HG03066 (cell line): ENCODE data around the gene MAST4.
A peak's percentile ranks its signal among the peaks of the same experiment; 100 is the strongest.

ENCODE experiments used
- ATAC-seq: cut with Tn5 transposase; IDR thresholded peaks from one replicate; pipeline ENCODE4 v1.9.1; 2021; ENCODE audit warnings: low read depth; ENCODE audit not compliant: unreplicated experiment

Gene MAST4

GRCh38 chr5:66595756-66596635 is at the start of gene MAST4:
MAST4 (plus strand) TSS chr5:66596393; CDS start chr5:66596656, 263 bp downstream.
- ATAC-seq = peak; percentile 98

DNA sequence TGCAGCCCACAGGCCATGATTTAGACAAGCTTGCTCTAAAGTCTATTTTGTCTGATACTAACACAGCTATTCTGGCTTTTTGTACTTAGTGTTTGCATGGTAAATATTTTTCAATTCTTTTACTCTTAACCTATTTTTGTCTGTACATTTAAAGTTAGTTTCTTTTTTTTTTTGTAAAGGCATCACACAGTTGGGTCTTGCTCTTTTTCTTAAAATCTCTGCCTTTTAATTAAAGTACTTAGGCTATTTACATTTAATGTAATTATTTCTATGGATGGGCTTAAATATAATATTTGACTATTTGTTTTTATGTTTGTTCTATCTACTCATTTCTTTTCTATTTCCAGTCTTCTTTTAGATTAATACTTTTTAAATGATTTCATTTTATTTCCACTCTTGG is 49.7 kb upstream of the MAST4 start:
- no peak for ATAC-seq

- ATAC-seq = no peak
Observed at GRCh38 chr5:66551338-66551737, 44.9 kb upstream of the MAST4 start.

GRCh38 chr5:66551945-66552344 is 44.2 kb upstream of the MAST4 start:
- ATAC-seq = no peak

DNA sequence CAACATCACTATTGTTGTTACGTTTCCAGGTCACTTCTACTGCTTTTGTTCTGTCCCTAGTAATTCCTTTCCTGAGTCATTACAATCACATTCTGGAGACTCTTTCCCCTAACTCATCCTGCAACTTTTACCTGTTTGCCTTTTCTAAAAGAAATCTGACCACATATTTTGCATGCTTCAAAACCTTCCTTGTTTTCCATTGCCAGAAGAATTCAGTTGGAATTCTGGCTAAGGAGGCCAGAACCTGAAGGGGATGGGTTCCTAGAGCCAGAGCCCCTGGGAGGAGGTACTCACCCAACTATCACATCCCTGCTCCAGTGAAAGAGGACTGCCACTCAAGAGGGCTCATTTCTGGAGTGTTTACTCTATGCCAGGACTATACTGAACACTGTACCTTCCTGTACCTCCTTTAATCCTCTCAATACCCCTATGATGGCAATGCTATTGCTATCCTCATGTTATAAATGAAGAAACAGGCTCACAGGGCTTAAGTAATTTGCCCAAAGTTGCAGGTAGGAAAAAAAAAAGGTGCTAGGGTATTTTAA is 42.8 kb upstream of the MAST4 start:
- no peak for ATAC-seq

DNA sequence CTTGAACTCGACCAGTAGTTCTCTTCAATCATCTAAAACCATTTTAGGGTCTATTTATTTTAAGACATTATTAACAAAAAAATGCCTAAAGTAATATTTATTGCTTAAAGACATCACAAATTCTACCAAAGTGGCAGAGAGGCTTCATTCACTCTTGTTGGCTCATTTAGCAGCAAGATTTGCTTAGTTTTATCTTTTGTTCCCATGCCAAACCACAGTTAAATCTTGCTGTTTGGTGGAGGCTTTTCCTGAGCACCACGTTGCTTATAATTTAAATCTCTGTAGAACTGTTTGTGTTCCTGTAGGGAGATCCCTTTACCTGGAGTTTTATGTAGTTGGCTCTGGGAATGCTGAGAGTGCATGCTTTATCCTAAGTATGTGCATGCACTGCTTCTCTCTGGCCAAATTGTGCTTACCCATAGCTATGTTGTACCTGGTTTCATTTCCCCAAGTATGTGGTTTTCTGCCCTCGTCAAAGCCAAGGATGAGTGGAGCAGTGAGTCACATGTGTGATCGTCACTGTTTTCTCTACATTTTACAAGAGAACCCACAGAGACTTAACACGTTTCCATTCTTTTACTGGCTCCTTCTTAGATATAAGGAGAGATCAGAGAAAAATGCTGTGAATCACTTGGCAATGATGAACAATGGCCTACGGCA is 42.1 kb upstream of the MAST4 start:
- peak; percentile 100 for ATAC-seq

GRCh38 chr5:66554884-66555283 is 41.3 kb upstream of the MAST4 start:
- ATAC-seq = no peak

DNA sequence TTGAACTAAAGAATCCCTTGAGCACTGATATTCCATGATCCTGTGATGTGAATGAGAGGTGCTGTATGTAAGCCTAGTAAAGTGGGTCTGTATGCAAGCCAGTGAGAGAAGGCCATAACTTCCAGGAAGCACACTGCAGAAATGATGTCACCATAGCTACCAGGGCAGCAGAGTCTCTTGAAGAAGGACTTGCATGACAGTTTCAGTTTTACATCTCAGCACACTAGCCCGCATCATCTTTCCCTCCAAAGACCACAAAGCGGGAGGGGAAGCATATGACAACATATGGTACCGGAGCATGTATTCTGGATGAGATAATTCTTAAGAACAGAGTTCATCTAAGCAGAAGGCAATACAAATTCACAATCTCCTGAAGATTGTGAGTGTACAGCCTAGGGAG is 37.6 kb upstream of the MAST4 start:
- no peak for ATAC-seq

DNA sequence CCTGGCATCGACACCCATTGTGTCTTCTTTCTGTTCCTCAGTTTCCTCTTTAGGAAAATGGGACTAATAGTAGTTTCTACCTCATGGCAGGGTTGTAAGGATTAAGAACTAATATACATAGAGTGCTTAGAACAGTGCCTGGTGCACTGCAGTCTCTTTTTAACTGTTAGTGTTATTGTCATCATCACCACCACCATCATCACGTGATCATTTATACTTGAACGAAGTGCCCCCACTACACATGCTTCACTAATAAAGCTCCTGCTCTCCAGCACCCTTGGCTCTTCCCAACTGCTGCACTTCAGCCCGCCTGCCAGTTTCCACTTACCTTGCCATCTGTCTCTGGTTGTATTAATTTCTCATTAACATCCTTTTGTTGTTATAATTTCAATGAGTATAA is 35.8 kb upstream of the MAST4 start:
- no peak for ATAC-seq

GRCh38 chr5:66561256-66561990 is 34.8 kb upstream of the MAST4 start:
- no peak for ATAC-seq

- ATAC-seq = no peak
Observed at GRCh38 chr5:66565878-66566277, 30.3 kb upstream of the MAST4 start.

DNA sequence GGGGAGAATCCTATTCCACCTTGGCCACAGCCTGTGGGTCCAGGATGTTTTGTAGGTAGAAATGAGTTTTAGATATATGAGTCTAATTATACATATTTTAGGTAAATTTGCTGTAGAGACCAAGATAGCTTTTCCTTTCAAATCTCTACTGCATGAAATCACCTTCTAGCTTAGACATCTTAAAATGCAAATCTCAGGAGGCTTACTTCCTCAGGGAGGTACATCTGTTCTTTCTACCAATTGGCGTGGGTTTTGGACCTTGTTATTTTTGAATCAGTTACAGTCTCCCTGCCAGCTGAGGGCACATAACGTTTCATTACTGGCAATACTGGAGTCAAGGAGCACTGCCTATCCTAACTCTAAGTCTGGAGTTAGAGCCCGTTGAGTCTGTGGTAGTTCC is 28.7 kb upstream of the MAST4 start:
- no peak for ATAC-seq

GRCh38 chr5:66570201-66570600 is 26.0 kb upstream of the MAST4 start:
- ATAC-seq = no peak

- no peak for ATAC-seq
Observed at GRCh38 chr5:66573733-66574132, 22.5 kb upstream of the MAST4 start.

- ATAC-seq = no peak
Observed at GRCh38 chr5:66582499-66583165, 13.6 kb upstream of the MAST4 start.

DNA sequence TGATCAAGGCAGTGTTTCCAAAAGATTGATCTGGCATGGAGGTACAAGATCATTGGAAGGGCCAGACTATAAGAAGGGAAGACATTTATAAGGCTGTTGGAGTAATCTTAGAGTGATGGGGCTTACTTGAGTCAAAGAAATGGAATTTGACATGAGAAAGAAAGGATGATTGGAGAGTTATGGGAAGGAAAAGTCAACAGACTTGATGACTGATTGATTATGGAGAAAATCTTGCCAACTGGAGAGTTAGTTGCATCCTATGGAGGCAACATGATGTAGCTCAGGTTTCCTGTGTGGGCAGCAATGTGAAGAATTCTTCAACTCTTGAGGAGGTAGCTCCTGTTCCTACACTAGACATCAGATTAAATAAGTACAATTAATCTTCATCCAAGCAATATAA is 10.9 kb upstream of the MAST4 start:
- no peak for ATAC-seq

DNA sequence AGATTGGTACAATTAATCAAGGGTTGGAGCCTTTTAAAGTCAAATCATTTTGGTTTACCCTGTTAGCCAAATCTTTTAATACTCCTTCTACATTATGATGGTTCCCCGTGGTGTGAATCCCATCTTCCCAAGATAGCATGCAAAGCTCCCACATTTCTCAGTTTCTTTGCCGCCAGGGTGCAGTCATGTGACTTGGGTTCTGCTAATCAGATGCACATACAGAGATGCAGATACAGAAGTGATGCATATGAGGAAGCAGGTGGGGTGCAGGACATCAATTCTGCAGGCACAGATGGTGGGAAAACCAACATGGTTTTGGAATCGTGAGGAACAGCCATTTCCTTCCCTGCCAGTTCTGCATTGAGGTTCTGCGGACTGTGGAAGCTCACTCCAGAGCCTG is 8.4 kb upstream of the MAST4 start:
- ATAC-seq = no peak

DNA sequence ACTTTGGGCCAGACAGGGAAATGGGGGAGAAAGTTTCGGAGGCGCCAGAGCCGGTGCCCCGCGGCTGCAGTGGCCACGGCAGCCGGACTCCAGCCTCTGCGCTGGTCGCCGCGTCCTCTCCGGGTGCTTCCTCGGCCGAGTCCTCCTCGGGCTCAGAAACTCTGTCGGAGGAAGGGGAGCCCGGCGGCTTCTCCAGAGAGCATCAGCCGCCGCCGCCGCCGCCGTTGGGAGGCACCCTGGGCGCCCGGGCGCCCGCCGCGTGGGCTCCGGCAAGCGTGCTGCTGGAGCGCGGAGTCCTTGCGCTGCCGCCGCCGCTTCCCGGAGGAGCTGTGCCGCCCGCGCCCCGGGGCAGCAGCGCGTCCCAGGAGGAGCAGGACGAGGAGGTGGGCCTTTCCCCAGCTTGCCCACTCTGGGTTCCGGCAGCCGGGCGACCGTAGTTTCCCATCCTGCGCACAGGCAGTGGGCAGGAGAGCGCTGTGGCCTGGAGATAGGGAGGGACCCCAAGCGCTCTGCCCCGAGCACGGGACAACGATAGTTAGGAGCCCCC is 516 bp downstream of the MAST4 start:
- peak; percentile 22 for ATAC-seq

GRCh38 chr5:66597183-66597757 is 1.1 kb downstream of the MAST4 start:
- no peak for ATAC-seq

- ATAC-seq = no peak
Observed at GRCh38 chr5:66602621-66603020, 6.4 kb downstream of the MAST4 start.
